MM.1S (cell line): ENCODE measurements around the gene LSM4.

Source experiments
- CTCF ChIP-seq: fragments of 300-600 bp; sonication (generic); IDR thresholded peaks from 2 replicates; pipeline ENCODE4 v1.5.1; 2016; ENCODE audit warnings: antibody characterized with exemption, low read length, mixed read lengths
- EZH2phosphoT487 ChIP-seq: fragments of 300-600 bp; sonication (generic); IDR thresholded peaks from 2 replicates; pipeline ENCODE4 v1.6.1; 2018; ENCODE audit warnings: antibody characterized with exemption, low read length

GRCh38 chr19:18340190-18340989 lies 17.5 kb upstream of the LSM4 start, which contains the start of gene PGPEP1:
- TF ChIP-seq CTCF (no peak), EZH2phosphoT487 (no peak)
